ENCODE data around the gene SMARCA2. TPM values are rescaled to one million over a fixed set of nuclear protein-coding genes. Genes with fewer than 3 reads are reported as not detected.

Gene SMARCA2
- total and polyA plus RNA-seq, 10 of the 15 experiments (the other 5 are each of a cell fraction or from before 2014, with no cell fraction given) = 100 to 392 (median 204) TPM

GRCh38 chr9:2017331-2018161 is 2.4 kb downstream of the SMARCA2 start (continued):
- TF ChIP-seq SIX5 (IDR thresholded peaks at IDR 0.05; ENCODE audit: low read depth, low read length, severe bottlenecking) = no peak
- peak; percentile 48; the same call in 1 of the 2 replicates for TF ChIP-seq NR2F1 (conservative IDR thresholded peaks at IDR 0.05)
- TF ChIP-seq CHD2 (IDR thresholded peaks at IDR 0.05; ENCODE audit: borderline replicate concordance, low read depth, low read length) = peak; percentile 77
- TF ChIP-seq NRF1 (conservative IDR thresholded peaks at IDR 0.05; ENCODE audit: low read depth, low read length) = no peak
- TF ChIP-seq SPI1 (IDR thresholded peaks at IDR 0.05; ENCODE audit: borderline replicate concordance, insufficient read depth, low read depth, low read length) = peak; percentile 72; the same call in 1 of the 2 replicates
- TF ChIP-seq HDGF (IDR thresholded peaks at IDR 0.05) = peak; percentile 86
- peak; percentile 12; the same call in 1 of the 2 replicates for TF ChIP-seq RELB (IDR thresholded peaks at IDR 0.05; ENCODE audit: low read depth)
- peak; percentile 88 for TF ChIP-seq YY1 (IDR thresholded peaks at IDR 0.05; ENCODE audit: low read depth, low read length)
- TF ChIP-seq ZSCAN29 (IDR thresholded peaks at IDR 0.05) = 0 out of 2 replicates have a peak, but pooled peaks have one; percentile 10
- TF ChIP-seq IKZF2 (IDR thresholded peaks at IDR 0.05) = peak in 1 of 2 experiments; percentile 39; a peak in 1 of 4 replicates
- peak; percentile 89 for TF ChIP-seq NKRF (conservative IDR thresholded peaks at IDR 0.05)
- no peak for TF ChIP-seq E2F4 (IDR thresholded peaks at IDR 0.05; ENCODE audit: low read depth, low read length)
- TF ChIP-seq MAX (IDR thresholded peaks at IDR 0.05; ENCODE audit: low read depth, low read length) = peak; percentile 61
- 0 out of 2 replicates have a peak, but pooled peaks have one; percentile 76 for TF ChIP-seq SMARCA5 (IDR thresholded peaks at IDR 0.05)
- TF ChIP-seq CBX5 (IDR thresholded peaks at IDR 0.05; ENCODE audit: low read depth) = 0 out of 2 replicates have a peak, but pooled peaks have one; percentile 41
- 0 out of 2 replicates have a peak, but pooled peaks have one; percentile 55 for TF ChIP-seq ZBED1 (IDR thresholded peaks at IDR 0.05; ENCODE audit: borderline replicate concordance)
- TF ChIP-seq MLLT1 (IDR thresholded peaks at IDR 0.05) = peak; percentile 70; the same call in 1 of the 2 replicates
- peak; percentile 96 for TF ChIP-seq BACH1 (IDR thresholded peaks at IDR 0.05; ENCODE audit: borderline replicate concordance)
- TF ChIP-seq EGR1 (IDR thresholded peaks at IDR 0.05; ENCODE audit: borderline replicate concordance in 1 of 2, low read depth in 2 of 2, low read length in 2 of 2) = peak; percentile 14 to 49; a peak in 2 of 3 replicates
- TF ChIP-seq STAT1 (conservative IDR thresholded peaks at IDR 0.05) = 0 out of 2 replicates have a peak, but pooled peaks have one; percentile 47
- TF ChIP-seq SREBF2 (IDR thresholded peaks at IDR 0.05; ENCODE audit: low read length) = no peak

Measured in GM12878 (cell line).